OCI-LY7 (cell line): ENCODE results near the gene PNRC1. TPM values are rescaled to one million over a fixed set of nuclear protein-coding genes. Genes with fewer than 3 reads are reported as not detected.

Source experiments
- BruUV-seq: library from RNA; stranded (reverse); fragments of 400-500 nt; replicated peaks from 2 replicates; lab custom pipeline; 2021; lab: Mats Ljungman, UMichigan
- CTCF ChIA-PET: fragments of 300-600 bp; sonication (Branson Sonifier 250); formaldehyde crosslinking; loops from one replicate; lab custom pipeline; 2022; ENCODE audit warnings: antibody characterized with exemption; ENCODE audit not compliant: unreplicated experiment; lab: Charles Lee
- POLR2A ChIA-PET: fragments of 300-600 bp; sonication (Branson Sonifier 250); formaldehyde crosslinking; loops from one replicate; lab custom pipeline; 2022; ENCODE audit warnings: antibody characterized with exemption; lab: Charles Lee
- DNase-seq: peaks from one replicate; pipeline ENCODE4 v3.0.0-alpha.2; 2015; ENCODE audit warnings: low spot score
- H2AFZ ChIP-seq: fragments of 200-600 bp; sonication (generic), shearing (Covaris generic); 2 replicates; pipeline ENCODE4 v1.6.1; 2014; ENCODE audit warnings: mild to moderate bottlenecking, antibody characterized with exemption, low read length, moderate library complexity
- H3K27ac ChIP-seq: fragments of 200-600 bp; sonication (generic); 2 replicates; pipeline ENCODE4 v1.5.1; 2014; ENCODE audit warnings: mixed run types, low read depth, mild to moderate bottlenecking, moderate library complexity, low read length, inconsistent platforms; ENCODE audit not compliant: poor library complexity, severe bottlenecking
- H3K36me3 ChIP-seq: fragments of 200-600 bp; sonication (generic); 2 replicates; pipeline ENCODE4 v1.6.1; 2014; ENCODE audit warnings: mild to moderate bottlenecking, antibody characterized with exemption, low read length, moderate library complexity, mixed read lengths; ENCODE audit not compliant: insufficient read depth
- H3K4me1 ChIP-seq: fragments of 200-600 bp; sonication (generic); 2 replicates; pipeline ENCODE4 v1.5.1; 2014; ENCODE audit warnings: mild to moderate bottlenecking, low read length; ENCODE audit not compliant: insufficient read depth, poor library complexity, severe bottlenecking
- H3K4me2 ChIP-seq: fragments of 200-600 bp; sonication (generic); 2 replicates; pipeline ENCODE4 v1.6.1; 2014; ENCODE audit warnings: mild to moderate bottlenecking, low read length
- H3K4me3 ChIP-seq: fragments of 200-600 bp; sonication (generic); 2 replicates; pipeline ENCODE4 v1.5.1; 2014; ENCODE audit warnings: mild to moderate bottlenecking, low read depth, low read length; ENCODE audit not compliant: poor library complexity, severe bottlenecking
- H3K79me2 ChIP-seq: fragments of 200-600 bp; sonication (generic); 2 replicates; pipeline ENCODE4 v1.6.1; 2016; ENCODE audit warnings: low read depth, mild to moderate bottlenecking, low read length, moderate library complexity, mixed read lengths; ENCODE audit not compliant: insufficient read depth
- H3K9me2 ChIP-seq: fragments of 200-600 bp; sonication (generic); 2 replicates; pipeline ENCODE4 v1.6.1; 2016; ENCODE audit warnings: mild to moderate bottlenecking, low read length, mixed read lengths; ENCODE audit not compliant: insufficient read depth
- H3K9me3 ChIP-seq: fragments of 200-600 bp; sonication (generic); 2 replicates; pipeline ENCODE4 v1.6.1; 2014; ENCODE audit warnings: mild to moderate bottlenecking, mixed run types, low read length, mixed read lengths
- H4K20me1 ChIP-seq: fragments of 200-600 bp; sonication (generic); 2 replicates; pipeline ENCODE4 v1.6.1; 2014; ENCODE audit warnings: mild to moderate bottlenecking, antibody characterized with exemption, low read length, moderate library complexity, mixed read lengths; ENCODE audit not compliant: insufficient read depth
- CTCF ChIP-seq: fragments of 200-600 bp; sonication (generic); conservative IDR thresholded peaks from 2 replicates; pipeline ENCODE4 v1.5.1; 2014; ENCODE audit warnings: mild to moderate bottlenecking, antibody characterized with exemption, low read length, moderate library complexity, mixed read lengths
- EZH2phosphoT487 ChIP-seq: fragments of 200-600 bp; sonication (generic); IDR thresholded peaks from 2 replicates; pipeline ENCODE4 v1.6.1; 2018; ENCODE audit warnings: low read depth, borderline replicate concordance, mild to moderate bottlenecking, mixed run types, antibody characterized with exemption, low read length, moderate library complexity, mixed read lengths
- intact Hi-C: fragments of 100-400 bp; cut with micrococcal nuclease; formaldehyde crosslinking; loops from one replicate; pipeline ENCODE4 v1.10.0; 2022; ENCODE audit not compliant: unreplicated experiment
- total RNA-seq, 2 experiments: library from RNA; depleted of rRNA in 1 of 2; stranded (reverse); fragments of >200 nt in 1 of 2; shearing (Covaris generic) in 1 of 2; gene quantifications; 2 replicates each; pipeline ENCODE4 v1.2.3, GENCODE V29; 2014 to 2022

The PNRC1 gene
- total RNA-seq, 2 experiments from 2014 or later = 26.7 to 53.0 TPM

- Histone ChIP-seq H3K4me2 (no peak overlapping the region), H3K9me3 (no peaks in the 10 kb centered on the region), H3K79me2 (no peaks in the 10 kb centered on the region), H4K20me1 (no peaks in the 10 kb centered on the region), H3K4me3 (no peak overlapping the region), H2AFZ (no peak overlapping the region), H3K36me3 (no peaks in the 10 kb centered on the region), H3K27ac (no peak overlapping the region), H3K4me1 (no peaks in the 10 kb centered on the region), H3K9me2 (no peaks in the 10 kb centered on the region)
- POLR2A ChIA-PET = interaction anchor here (0.5 to 0.7 kb wide), 2 partner anchors 21 to 946 kb away, joined by 3 read pairs; no protein-coding TSS in a partner anchor
- no peak for TF ChIP-seq EZH2phosphoT487
- TF ChIP-seq CTCF = no peak
- CTCF ChIA-PET = no interaction called here
- BruUV-seq = no TSS peak
- no peak for DNase-seq
- intact Hi-C loops = no loop called here
Observed at GRCh38 chr6:89051676-89052075, 28.9 kb upstream of the PNRC1 start.

- H3K4me1 ChIP-seq = no peaks in the 10 kb centered on the region
- H3K4me3 ChIP-seq = no peak overlapping the region
- no peaks in the 10 kb centered on the region for H4K20me1 ChIP-seq
- H3K9me2 ChIP-seq = no peaks in the 10 kb centered on the region
- H3K79me2 ChIP-seq = no peaks in the 10 kb centered on the region
- TF ChIP-seq EZH2phosphoT487 (no peak), CTCF (no peak)
- H2AFZ ChIP-seq = no peak overlapping the region
- no peak for DNase-seq
- no peaks in the 10 kb centered on the region for H3K9me3 ChIP-seq
- no peak overlapping the region for H3K27ac ChIP-seq
- POLR2A ChIA-PET = interaction anchor here (0.5 kb wide), 1 partner anchor 358 kb away, joined by 3 read pairs; the partner anchor contains the start of gene RRAGD
- H3K36me3 ChIP-seq = no peaks in the 10 kb centered on the region
- BruUV-seq = no TSS peak
- no peak overlapping the region for H3K4me2 ChIP-seq
- intact Hi-C loops = no loop called here
- CTCF ChIA-PET = no interaction called here
Observed at GRCh38 chr6:89054208-89054607, 26.3 kb upstream of the PNRC1 start.

GRCh38 chr6:89057759-89058158, 22.8 kb upstream of the PNRC1 start:
- Histone ChIP-seq H3K36me3 (no peaks in the 10 kb centered on the region), H3K27ac (no peak overlapping the region), H3K4me3 (no peak overlapping the region), H3K9me3 (no peaks in the 10 kb centered on the region), H3K79me2 (no peaks in the 10 kb centered on the region), H3K9me2 (no peaks in the 10 kb centered on the region), H4K20me1 (no peaks in the 10 kb centered on the region), H2AFZ (no peak overlapping the region), H3K4me1 (no peaks in the 10 kb centered on the region), H3K4me2 (no peak overlapping the region)
- intact Hi-C loops = no loop called here
- DNase-seq = no peak
- ChIA-PET POLR2A (interaction anchor here (0.7 kb wide), 1 partner anchor 123 kb away, joined by 3 read pairs; no protein-coding TSS in a partner anchor), CTCF (no interaction called here)
- TF ChIP-seq EZH2phosphoT487 = no peak
- no TSS peak for BruUV-seq
